ENCODE results near the gene DCXR. TPM values are rescaled to one million over a fixed set of nuclear protein-coding genes. Genes with fewer than 3 reads are reported as not detected.

DCXR gene
- total RNA-seq, 4 donors from 2014 or later: 49.4 to 117 (median 71.3) TPM

DNA sequence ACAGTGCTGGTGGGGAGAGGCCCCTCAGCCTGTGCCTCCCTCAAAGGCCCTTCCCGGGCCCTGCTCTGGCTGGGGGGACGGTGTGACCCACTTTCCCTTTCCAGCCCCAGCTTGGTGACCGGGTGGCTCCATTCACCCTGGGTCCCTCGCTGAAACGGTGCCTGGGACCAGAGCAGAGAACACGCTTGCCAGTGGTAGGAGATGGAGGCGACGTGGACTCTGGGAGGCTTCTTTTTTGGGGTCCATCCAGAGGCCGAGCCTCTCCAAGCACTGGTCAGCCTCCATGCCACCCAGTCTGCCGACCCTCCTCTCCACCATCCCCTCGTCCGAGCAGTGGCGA, 22.6 kb downstream of the DCXR start:
- in situ Hi-C loops (cut with MboI; ENCODE audit: low pct_ligation_motif_present in 1 of 4, low pct_unique_long_range_greater_than_20kb in 1 of 4, low sequenced_read_pairs in 3 of 4) (no loop called here), intact Hi-C loops (cut with DNase I; ENCODE audit: low total_unique reads) (no loop called here)
- Histone ChIP-seq H3K4me1 (peaks cover 0 to 5% (median 4%) of the 10 kb centered on the region in 4 donors), H3K9me3 (no peaks in the 10 kb centered on the region), H3K36me3 (no peaks in the 10 kb centered on the region), H3K4me3 (no peak overlapping the region), H3K27ac (no peak overlapping the region), H3K27me3 (no peaks in the 10 kb centered on the region)
- DNase-seq: no peak
- TF ChIP-seq, protein P1, sequence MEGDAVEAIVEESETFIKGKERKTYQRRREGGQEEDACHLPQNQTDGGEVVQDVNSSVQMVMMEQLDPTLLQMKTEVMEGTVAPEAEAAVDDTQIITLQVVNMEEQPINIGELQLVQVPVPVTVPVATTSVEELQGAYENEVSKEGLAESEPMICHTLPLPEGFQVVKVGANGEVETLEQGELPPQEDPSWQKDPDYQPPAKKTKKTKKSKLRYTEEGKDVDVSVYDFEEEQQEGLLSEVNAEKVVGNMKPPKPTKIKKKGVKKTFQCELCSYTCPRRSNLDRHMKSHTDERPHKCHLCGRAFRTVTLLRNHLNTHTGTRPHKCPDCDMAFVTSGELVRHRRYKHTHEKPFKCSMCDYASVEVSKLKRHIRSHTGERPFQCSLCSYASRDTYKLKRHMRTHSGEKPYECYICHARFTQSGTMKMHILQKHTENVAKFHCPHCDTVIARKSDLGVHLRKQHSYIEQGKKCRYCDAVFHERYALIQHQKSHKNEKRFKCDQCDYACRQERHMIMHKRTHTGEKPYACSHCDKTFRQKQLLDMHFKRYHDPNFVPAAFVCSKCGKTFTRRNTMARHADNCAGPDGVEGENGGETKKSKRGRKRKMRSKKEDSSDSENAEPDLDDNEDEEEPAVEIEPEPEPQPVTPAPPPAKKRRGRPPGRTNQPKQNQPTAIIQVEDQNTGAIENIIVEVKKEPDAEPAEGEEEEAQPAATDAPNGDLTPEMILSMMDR (IDR thresholded peaks at IDR 0.05): no peak
- TF ChIP-seq EP300 (IDR thresholded peaks at IDR 0.05; ENCODE audit: low read depth) (no peak), POLR2A (IDR thresholded peaks at IDR 0.05) (no peak), POLR2AphosphoS5 (IDR thresholded peaks at IDR 0.05) (no peak)
- WGBS, 2 donors (ENCODE audit: low coverage in 1 of 2): 84% methylated on average over 13 of the region's 13 CpGs; no CpG with 5 or more reads in 1 of the 2 donors

DNA sequence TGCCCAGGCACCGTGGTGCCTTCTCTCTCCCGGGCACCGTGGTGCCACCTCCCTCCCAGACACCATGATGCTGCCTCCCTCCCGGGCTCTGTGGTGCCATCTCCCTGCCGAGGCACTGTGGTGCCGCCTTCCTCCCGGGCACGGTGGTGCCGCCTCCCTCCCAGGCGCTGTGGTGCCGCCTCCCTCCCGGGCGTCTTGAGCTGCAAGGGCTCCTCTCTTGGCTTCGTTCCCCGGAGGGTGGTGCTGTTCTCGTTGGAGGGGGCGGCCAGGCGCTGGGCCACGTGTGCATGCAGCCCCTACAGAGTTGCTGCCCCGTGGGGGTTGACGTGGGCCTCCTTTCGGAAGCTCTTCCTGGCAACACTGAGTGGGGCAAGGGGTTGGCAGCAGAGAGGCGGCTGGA, 23.1 kb downstream of the DCXR start:
- Histone ChIP-seq H3K27ac (no peak overlapping the region), H3K9me3 (no peaks in the 10 kb centered on the region), H3K4me3 (no peak overlapping the region), H3K36me3 (no peaks in the 10 kb centered on the region), H3K4me1 (peaks cover 0 to under 1% (median under 1%) of the 10 kb centered on the region in 4 donors), H3K27me3 (no peaks in the 10 kb centered on the region)
- no peak for TF ChIP-seq POLR2A (IDR thresholded peaks at IDR 0.05)
- TF ChIP-seq EP300 (IDR thresholded peaks at IDR 0.05; ENCODE audit: low read depth): no peak
- TF ChIP-seq POLR2AphosphoS5 (IDR thresholded peaks at IDR 0.05): no peak
- TF ChIP-seq, protein P1 (IDR thresholded peaks at IDR 0.05): peak in 1 of 5 experiments; percentile 19
- intact Hi-C loops (cut with DNase I; ENCODE audit: low total_unique reads) (no loop called here), in situ Hi-C loops (cut with MboI; ENCODE audit: low pct_ligation_motif_present in 1 of 4, low pct_unique_long_range_greater_than_20kb in 1 of 4, low sequenced_read_pairs in 3 of 4) (no loop called here)
- DNase-seq: no peak
- WGBS, 2 donors (ENCODE audit: low coverage in 1 of 2): 54% methylated on average over 22 of the region's 23 CpGs; no CpG with 5 or more reads in 1 of the 2 donors

DNA sequence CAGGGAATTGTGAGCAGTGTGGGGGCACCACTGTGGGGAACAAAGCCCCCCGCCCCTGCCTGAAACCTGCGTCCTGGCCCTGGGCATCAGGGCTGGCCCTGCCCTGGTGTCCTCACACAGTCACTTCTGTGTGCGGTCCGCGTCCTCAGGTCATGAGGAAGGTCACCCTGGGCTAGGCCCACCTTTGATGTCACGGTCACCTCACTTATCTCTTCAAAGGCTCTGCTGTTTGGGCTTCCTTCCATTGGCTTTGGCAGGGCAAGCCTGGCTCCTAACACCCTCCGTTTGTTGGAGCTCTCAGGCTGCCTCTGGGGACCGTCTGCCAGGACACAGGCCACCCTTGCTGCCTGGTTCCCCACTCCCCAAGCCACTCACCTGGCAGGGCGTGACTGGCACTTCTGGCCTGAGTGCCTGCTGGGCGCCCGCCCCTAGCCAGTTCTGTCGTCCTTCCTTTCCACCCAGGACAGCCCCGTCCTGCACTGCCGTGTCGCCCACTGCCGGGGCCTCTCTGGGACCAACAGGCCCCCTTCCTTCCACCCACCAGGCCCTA, 23.6 kb downstream of the DCXR start:
- no peaks in the 10 kb centered on the region for H3K4me1 ChIP-seq
- no peak overlapping the region for H3K4me3 ChIP-seq
- H3K27ac ChIP-seq: peak overlapping the region; percentile 60 to 81 (median 66)
- no peaks in the 10 kb centered on the region for H3K9me3 ChIP-seq
- 85 to 90% methylated on average over 8 to 16 of the region's 16 CpGs for WGBS, 2 donors (ENCODE audit: low coverage in 1 of 2)
- DNase-seq: no peak
- in situ Hi-C loops (cut with MboI; ENCODE audit: low pct_ligation_motif_present in 1 of 4, low pct_unique_long_range_greater_than_20kb in 1 of 4, low sequenced_read_pairs in 3 of 4) (no loop called here), intact Hi-C loops (cut with DNase I; ENCODE audit: low total_unique reads) (no loop called here)
- no peaks in the 10 kb centered on the region for H3K27me3 ChIP-seq
- no peak for TF ChIP-seq EP300 (IDR thresholded peaks at IDR 0.05; ENCODE audit: low read depth)
- no peak for TF ChIP-seq POLR2AphosphoS5 (IDR thresholded peaks at IDR 0.05)
- TF ChIP-seq, protein P1 (IDR thresholded peaks at IDR 0.05): no peak
- no peak for TF ChIP-seq POLR2A (IDR thresholded peaks at IDR 0.05)
- H3K36me3 ChIP-seq: no peaks in the 10 kb centered on the region

DNA sequence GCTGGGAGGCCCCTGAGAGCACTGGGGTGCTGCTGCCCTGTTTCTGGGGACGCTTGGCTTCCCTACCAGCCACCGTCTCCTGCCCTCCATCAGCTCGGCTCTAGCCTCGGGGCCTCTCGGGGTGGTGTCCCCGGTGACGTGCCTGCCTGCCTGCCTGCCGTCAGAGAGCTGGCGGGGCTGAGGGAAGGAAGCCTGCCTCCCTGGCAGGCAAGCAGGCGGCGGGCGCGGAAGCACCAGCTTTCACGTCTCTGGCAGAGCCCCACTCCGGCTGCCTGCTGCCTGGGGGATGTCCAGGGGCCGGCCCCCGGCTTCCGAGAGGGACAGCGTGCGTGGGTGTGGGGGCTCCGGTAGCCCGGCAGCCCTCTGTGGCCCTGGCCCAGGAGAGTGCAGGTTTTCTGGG, 24.2 kb downstream of the DCXR start:
- no peak overlapping the region for H3K4me3 ChIP-seq
- H3K27me3 ChIP-seq: no peaks in the 10 kb centered on the region
- in situ Hi-C loops (cut with MboI; ENCODE audit: low pct_ligation_motif_present in 1 of 4, low pct_unique_long_range_greater_than_20kb in 1 of 4, low sequenced_read_pairs in 3 of 4): no loop called here
- no peak for DNase-seq
- H3K27ac ChIP-seq: peak overlapping the region; percentile 60 to 81 (median 66)
- WGBS, 2 donors (ENCODE audit: low coverage in 1 of 2): 75% methylated on average over 22 of the region's 22 CpGs; no CpG with 5 or more reads in 1 of the 2 donors
- no peaks in the 10 kb centered on the region for H3K4me1 ChIP-seq
- H3K36me3 ChIP-seq: no peaks in the 10 kb centered on the region
- H3K9me3 ChIP-seq: no peaks in the 10 kb centered on the region
- TF ChIP-seq POLR2A (IDR thresholded peaks at IDR 0.05) (no peak), POLR2AphosphoS5 (IDR thresholded peaks at IDR 0.05) (no peak), EP300 (IDR thresholded peaks at IDR 0.05; ENCODE audit: low read depth) (no peak)
- TF ChIP-seq, protein P1 (IDR thresholded peaks at IDR 0.05): no peak
- intact Hi-C loops (cut with DNase I; ENCODE audit: low total_unique reads): no loop called here

Measured in transverse colon (tissue), 4 donors.